ENCODE data around the gene ZMYND11.
A peak's percentile ranks its signal among the peaks of the same experiment; 100 is the strongest.
"Not testable (repeated sequence)": the region's sequence is repeated elsewhere in the genome, so short reads cannot be mapped to it uniquely, and the experiment has no call there.

Gene ZMYND11

DNA sequence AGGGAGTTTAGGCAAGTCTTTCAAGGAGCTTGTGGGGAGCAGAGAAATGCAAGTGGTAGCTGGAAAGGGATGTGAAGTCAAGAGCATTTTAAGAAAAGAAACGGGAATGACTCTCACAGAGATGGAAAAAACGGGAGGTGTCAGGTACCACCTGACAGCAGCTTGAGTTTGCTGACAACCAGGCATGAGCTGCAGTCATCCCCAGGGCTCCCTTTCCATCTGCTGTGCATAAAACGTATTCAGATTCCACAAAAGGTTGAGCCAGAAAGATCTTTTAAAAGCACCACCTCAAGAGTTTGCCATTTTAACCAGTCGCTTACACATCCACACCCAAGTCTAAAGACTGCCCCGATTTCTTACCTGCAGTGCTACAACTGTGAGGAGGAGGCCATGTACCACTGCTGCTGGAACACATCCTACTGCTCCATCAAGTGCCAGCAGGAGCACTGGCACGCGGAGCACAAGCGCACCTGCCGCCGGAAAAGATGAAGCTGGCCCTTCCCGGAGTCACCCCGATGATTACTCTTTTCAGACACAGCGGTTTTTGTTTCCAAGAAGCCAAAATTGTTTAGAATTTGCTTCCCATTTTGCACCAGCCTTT is 116.8 kb downstream of the ZMYND11 start:
- DNase-seq = no peak

GRCh38 chr10:260819-261429 is 125.7 kb downstream of the ZMYND11 start:
- peak; percentile 52 to 64 for DNase-seq

DNA sequence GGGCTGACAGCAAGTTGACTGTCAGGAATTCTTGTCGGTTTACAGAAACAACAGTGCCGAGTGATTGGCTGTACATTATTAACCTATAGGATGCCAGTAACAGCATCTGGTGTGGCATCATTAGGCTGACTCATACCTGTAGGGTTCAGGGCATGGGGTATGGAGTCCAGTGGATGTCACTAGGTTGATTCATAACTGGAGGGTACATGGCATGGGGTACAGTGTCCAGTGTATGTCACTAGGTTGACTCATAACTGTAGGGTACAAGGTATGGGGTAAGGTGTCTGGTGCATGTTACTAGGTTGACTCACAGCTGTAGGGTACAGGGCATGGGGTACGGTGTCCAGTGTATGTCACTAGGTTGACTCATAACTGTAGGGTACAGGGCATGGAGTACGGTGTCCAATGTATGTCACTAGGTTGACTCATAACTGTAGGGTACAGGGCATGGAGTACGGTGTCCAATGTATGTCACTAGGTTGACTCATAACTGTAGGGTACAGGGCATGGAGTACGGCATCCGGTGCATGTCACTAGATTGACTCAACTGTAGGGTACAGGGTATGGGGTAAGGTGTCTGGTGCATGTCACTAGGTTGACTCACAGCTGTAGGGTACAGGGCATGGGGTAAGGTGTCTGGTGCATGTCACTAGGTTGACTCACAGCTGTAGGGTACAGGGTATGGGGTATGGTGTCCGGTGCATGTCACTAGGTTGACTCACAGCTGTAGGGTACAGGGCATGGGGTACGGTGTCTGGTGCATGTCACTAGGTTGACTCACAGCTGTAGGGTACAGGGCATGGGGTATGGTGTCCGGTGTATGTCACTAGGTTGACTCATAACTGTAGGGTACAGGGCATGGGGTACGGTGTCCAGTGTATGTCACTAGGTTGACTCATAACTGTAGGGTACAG is 129.2 kb downstream of the ZMYND11 start:
- not testable (repeated sequence) for DNase-seq

- not testable (repeated sequence) for DNase-seq
These were observed 129.8 kb downstream of the ZMYND11 start for GRCh38 chr10:265074-265440.

DNA sequence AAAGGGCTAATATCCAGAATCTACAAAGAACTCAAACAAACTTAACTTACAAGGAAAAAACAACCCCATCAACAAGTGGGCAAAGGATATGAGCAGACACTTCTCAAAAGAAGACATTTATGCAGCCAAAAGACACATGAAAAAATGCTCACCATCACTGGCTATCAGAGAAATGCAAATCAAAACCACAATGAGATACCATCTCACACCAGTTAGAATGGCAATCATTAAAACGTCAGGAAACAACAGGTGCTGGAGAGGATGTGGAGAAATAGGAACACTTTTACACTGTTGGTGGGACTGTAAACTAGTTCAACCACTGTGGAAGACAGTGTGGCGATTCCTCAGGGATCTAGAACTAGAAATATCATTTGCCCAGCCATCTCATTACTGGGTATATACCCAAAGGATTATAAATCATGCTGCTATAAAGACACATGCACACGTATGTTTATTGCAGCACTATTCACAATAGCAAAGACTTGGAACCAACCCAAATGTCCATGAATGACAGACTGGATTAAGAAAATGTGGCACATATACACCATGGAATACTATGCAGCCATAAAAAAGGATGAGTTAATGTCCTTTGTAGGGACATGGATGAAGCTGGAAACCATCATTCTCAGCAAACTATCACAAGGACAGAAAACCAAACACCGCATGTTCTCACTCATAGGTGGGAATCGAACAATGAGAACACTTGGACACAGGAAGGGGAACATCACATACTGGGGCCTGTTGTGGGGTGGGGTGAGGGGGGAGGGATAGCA is 130.7 kb downstream of the ZMYND11 start:
- DNase-seq = not testable (repeated sequence)

DNA sequence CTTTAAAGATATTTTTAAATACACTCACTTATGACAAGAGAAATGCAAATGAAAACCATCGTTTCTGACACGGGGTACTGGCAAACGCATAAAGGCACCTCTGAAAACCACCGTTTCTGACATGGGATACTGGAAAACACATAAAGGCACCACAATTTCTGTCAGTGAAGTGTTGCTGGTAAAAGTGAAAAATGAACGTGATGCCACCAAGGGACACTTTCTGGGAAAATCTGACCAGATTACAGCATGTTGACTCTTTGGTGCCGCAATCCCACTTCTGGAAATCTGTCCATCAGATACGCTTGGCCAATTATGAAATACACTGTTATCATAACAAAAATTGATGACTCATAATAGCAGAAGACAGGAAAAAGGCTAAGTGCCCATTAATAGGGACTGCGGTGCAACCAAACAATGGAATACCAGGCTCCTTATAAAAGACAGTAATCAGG is 131.7 kb downstream of the ZMYND11 start:
- DNase-seq = no peak

- no peak for DNase-seq
These were observed 132.4 kb downstream of the ZMYND11 start for GRCh38 chr10:267705-268104.

GRCh38 chr10:269440-270074 is 134.3 kb downstream of the ZMYND11 start:
- no peak for DNase-seq

GRCh38 chr10:271201-271600 is 135.9 kb downstream of the ZMYND11 start:
- DNase-seq = no peak

GRCh38 chr10:271722-272121 is 136.5 kb downstream of the ZMYND11 start:
- no peak for DNase-seq

DNA sequence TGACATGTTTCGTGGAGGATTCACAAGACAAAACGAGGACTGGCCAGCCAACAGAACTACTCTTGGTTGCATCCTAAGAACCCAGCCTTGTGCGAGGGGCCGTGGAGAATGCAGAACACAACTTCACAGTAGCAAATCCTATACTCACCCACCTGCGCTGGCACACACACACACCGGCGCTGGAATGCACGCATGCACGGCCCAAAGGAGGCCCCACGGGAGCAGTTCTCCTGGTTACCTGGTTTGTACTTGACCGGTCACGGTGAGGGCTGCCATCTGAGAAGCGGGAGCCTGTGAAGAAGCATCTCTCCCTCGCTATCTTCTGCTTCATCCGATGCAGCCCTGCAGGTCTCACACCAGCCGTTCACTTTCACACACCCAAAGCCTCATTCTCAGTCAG is 137.8 kb downstream of the ZMYND11 start:
- DNase-seq = no peak

DNA sequence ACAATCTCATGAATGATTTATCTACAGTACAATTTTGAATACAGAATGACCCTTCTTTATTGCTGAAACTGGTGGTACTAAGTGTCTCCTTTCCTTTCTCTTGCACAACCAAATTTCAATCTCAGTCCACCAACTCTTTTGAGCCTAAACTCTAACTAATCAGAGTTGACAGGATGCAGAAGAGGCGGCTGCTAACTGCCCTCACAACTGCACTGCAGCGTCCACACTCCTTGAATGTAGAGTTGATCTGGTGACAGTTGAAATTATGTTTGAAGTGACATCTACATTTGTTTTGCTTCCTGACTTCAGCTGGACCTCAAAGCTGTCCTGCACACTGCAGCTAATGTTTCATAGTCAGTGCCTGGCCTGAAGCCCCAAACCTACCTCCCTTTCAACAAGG is 139.6 kb downstream of the ZMYND11 start:
- no peak for DNase-seq

DNA sequence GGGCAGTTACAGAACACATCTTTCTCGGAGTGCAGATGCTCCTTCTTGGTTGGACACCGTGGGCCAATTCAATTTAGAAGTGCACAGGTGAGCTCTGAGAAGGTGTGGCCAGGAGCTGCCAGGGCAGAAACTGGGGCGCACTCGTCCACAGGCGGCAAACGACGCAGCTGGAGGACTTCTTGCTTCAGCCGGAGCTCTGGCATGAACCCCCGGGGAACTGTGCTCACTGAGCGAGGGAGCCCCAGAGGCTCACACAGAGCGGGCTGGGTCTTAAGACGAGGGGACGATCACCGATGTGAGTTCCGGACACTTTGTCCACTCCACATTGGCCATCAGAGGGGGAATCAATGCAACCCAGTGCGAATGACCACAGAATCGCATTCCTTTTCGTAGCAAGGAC is 140.4 kb downstream of the ZMYND11 start:
- no peak for DNase-seq

DNA sequence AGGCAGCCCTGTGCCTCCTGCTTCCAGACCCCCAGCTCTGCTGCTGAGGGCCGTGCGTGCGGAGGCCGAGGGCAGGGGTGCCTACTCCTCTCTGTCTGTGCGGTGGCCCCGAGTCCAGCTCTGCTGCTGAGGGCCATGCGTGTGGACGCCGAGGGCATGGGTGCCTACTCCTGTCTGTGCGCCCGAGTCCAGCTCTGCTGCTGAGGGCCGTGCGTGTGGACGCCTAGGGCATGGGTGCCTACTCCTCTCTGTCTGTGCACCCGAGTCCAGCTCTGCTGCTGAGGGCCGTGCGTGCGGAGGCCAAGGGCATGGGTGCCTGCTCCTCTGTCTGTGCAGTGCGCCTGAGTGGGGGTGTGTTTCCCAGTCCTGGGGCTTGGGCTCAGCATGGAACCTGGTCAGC is 142.7 kb downstream of the ZMYND11 start:
- no peak for DNase-seq

DNA sequence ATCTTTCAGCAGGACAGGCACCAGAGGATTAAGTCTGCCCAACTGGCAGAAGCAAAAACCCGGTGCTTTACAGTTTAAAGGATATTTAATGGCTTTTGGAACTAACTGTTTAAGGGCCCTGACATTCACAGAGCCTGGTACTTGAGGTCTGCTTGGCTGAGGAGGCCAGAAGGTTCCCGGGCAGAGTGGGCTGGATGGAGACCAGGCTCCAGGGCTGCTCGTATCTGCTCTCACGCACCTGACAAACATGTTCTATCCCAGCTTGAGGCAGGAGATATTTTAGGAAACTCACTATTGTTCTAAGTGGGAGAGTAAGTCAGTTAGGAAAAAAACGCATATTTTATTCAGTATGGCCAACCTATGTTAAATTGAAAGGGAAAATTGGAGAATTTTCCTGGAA is 143.5 kb downstream of the ZMYND11 start:
- no peak for DNase-seq

GRCh38 chr10:279232-279631 is 144.0 kb downstream of the ZMYND11 start:
- DNase-seq = no peak

GRCh38 chr10:279655-280054 is 144.4 kb downstream of the ZMYND11 start:
- no peak for DNase-seq

- peak; percentile 44 to 47 for DNase-seq
These were observed 147.3 kb downstream of the ZMYND11 start for GRCh38 chr10:282294-283139.

DNA sequence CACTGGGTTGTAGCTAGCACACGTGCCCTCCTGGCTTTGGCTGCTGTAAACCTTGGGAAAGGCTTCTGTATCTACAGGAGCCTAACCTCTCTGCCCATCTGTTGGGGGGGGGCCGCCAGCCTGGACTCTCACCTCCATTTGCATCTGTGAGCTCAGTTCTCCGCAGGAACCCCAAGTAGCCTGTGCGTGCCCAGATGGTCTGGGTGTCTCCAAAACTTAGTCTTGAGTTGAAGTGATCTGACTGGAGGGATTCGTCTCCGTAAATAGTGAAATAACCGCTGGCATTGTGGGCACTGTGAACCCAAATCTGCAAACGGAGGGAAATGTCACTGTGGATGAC is 147.9 kb downstream of the ZMYND11 start:
- no peak for DNase-seq

GRCh38 chr10:283916-284356 is 148.7 kb downstream of the ZMYND11 start:
- no peak for DNase-seq

- no peak for DNase-seq
These were observed 150.0 kb downstream of the ZMYND11 start for GRCh38 chr10:285216-285615.

Data from Kasumi-1 (cell line).